CD4-positive, alpha-beta T cell treated with Interleukin-15 for 1 hour (primary cell): ENCODE data around the gene AHDC1.
"Not testable (repeated sequence)": the region's sequence is repeated elsewhere in the genome, so short reads cannot be mapped to it uniquely, and the experiment has no call there.

Experiments
- DNase-seq: peaks from one replicate; pipeline ENCODE4 v3.0.0-alpha.2; 2020

Gene AHDC1

GRCh38 chr1:27506703-27507102 lies 97.2 kb downstream of the AHDC1 start:
- DNase-seq = no peak

GRCh38 chr1:27505420-27505680 lies 98.6 kb downstream of the AHDC1 start:
- DNase-seq = no peak

- no peak for DNase-seq
Observed at GRCh38 chr1:27504588-27505419, 99.1 kb downstream of the AHDC1 start.

- no peak for DNase-seq
Observed at GRCh38 chr1:27503844-27504587, 99.9 kb downstream of the AHDC1 start.

- no peak for DNase-seq
Observed at GRCh38 chr1:27503033-27503432, 100.9 kb downstream of the AHDC1 start.

GRCh38 chr1:27501159-27501558 lies 102.8 kb downstream of the AHDC1 start:
- not testable (repeated sequence) for DNase-seq

GRCh38 chr1:27499142-27499541 lies 104.8 kb downstream of the AHDC1 start:
- DNase-seq = no peak

DNA sequence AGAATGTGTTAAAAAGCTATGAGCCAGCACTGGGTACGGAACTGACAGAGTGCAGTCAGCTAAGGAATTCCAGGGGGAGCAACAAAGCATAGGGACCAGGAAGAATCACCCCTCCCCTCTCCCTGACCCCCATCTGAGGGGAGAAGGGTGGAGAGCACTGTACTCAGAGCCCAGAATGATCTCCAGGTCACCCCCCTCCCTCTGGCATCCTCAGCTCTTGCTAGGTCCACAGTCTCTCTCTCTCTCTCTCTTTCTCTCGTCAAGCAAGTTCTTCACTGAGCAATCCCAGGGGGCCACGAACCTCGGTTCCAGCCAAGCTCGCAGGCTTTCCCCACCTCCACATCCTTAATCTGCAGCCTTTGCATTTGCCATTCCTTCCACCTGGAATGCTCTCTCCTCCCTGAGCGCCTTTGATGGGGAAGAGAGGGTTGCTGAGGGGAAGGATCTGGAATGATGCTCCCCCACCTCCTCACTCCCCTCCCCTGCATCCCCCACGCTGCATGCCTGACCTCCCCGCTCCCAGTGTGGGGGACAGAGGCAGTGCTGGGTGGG lies 107.3 kb downstream of the AHDC1 start:
- DNase-seq = no peak

DNA sequence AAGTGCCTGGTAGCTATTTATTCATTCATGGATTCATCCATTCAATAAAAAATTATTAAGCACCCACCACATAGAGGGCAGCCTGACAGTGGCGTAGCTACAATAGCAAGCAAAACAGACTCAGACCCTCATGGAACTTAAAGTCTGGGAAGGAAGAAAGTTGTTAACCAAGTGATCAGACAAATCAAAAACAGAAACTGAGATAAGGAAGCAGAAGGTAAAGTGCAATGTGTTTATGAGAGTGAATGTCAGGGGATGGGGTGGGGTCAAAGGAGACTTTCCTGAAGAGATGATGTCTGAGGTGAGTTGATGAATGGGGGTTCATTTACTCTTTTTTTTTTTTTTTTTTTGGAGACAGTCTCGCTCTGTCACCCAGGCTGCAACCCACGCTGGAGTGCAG lies 111.1 kb downstream of the AHDC1 start:
- DNase-seq = no peak

GRCh38 chr1:27491748-27492700 lies 111.9 kb downstream of the AHDC1 start:
- DNase-seq = no peak

DNA sequence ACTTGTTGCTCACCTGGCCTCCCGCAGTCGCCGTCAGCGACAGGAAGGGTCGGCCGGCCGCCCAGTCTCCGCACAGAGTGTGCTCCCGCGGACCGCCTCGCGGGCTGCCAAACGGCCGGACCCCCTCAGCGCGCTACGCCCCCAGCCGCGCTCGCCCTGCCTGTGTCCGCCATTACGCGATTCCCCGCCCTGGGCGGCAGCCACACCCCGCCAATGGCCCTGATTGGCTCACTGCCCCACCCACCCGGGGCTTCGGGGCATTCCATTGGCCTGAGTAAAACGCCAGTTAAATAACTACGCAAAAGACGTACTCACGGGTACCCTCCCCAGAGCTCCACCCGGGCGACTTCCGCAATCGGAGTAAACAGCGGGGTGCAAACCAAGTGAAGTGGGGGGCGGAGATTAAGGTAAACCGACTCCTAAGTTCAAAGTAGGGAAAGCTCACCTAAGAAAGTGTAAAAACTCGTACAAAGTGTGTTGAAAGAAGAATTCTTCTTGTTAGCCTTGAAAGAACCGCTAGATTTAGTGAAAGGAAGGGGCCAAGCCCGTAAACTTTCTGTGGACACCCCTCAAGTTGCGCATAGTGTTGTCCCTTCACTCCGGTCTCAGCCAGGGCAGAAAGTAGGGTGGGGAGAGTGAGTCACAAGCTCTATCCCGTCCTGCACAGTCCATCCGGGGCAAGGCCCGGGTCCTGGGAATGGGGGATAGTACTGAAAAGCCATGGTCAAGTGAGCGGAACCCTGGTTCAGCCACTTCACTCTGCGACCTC lies 113.8 kb downstream of the AHDC1 start, which contains the start of gene WASF2:
TSS of gene WASF2 (minus strand) at position 195 of the 769 bp plus-strand sequence. CDS start 61,277 bp downstream, outside the sequence.
- peak; percentile 96 for DNase-seq

- DNase-seq = no peak
Observed at GRCh38 chr1:27489501-27489972, 114.4 kb downstream of the AHDC1 start.

DNA sequence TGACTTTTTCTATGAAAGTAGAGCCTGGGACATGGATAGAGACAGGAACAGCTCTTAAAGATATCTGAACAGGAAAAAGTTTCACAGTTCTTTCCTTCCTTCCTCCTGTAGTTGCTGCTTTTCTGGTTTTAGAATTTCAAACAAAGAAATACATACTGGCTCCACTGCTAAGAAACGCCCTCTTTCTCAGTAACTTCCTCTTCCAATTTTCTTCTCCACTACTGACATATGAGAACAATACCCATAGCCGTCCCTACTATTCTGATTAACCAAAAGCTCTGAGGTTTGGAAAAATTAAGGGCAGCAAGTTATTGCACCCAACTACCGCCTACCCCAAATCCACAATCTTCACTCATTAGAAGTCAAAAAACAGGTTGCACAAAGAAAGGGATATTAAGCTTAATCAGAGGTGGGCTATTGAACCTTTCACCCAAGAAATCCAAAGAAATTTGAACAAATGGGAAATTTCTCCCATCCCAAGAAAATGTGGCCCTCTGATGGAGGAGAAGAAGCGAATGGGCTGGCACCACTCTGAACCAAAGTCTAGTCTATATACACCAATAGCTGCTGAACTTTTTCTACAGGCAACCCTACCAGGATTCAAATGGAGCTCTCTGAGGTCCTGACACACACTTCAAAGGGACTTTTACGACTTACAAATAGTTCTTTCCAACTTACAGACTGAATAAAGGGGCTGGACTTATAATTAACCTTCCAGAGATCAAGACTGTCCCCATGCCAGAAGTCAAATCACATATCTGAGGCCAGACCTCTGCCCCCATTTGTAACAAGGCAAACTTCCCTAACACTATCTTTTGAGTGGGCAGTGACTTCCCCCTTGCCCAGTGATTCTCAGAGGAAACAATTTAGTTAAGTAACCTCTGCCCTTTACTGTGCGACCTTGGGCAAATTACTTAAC lies 115.7 kb downstream of the AHDC1 start:
- no peak for DNase-seq

GRCh38 chr1:27485363-27485762 lies 118.6 kb downstream of the AHDC1 start:
- DNase-seq = no peak
